Measurements from ENCODE around the gene CACNG3. TPM values are rescaled to one million over a fixed set of nuclear protein-coding genes. Genes with fewer than 3 reads are reported as not detected.

The CACNG3 gene
- total RNA-seq, 1 experiment from 2014 or later = not detected

- H2BK5ac ChIP-seq (ENCODE audit: insufficient read length, low read length) = no peak overlapping the region
- no peak overlapping the region for H3K27ac ChIP-seq (ENCODE audit: insufficient read length, low read depth, low read length)
- H4K5ac ChIP-seq (ENCODE audit: insufficient read length, low read depth, low read length) = no peak overlapping the region
- H2BK20ac ChIP-seq (ENCODE audit: low read depth, low read length, poor library complexity, severe bottlenecking) = no peak overlapping the region
- no peaks in the 10 kb centered on the region for H3K27me3 ChIP-seq (ENCODE audit: insufficient read depth, low read length)
- H3K27ac Mint-ChIP-seq = no peak overlapping the region
- H2AFZ ChIP-seq (ENCODE audit: low read length) = no peak overlapping the region
- peaks cover 2% of the 10 kb centered on the region; the same call in 1 of the 2 replicates for H3K4me1 ChIP-seq (ENCODE audit: insufficient read depth, low read length)
- no peaks in the 10 kb centered on the region for H4K20me1 ChIP-seq (ENCODE audit: control insufficient read depth, insufficient read depth, insufficient read length)
- H2AK5ac ChIP-seq (ENCODE audit: insufficient read length, low read length) = no peak overlapping the region
- no peak overlapping the region for H4K8ac ChIP-seq (replicated peaks; ENCODE audit: insufficient read length, low read depth, low read length)
- H3K4me1 Mint-ChIP-seq = peaks cover 4 to 10% of the 10 kb centered on the region in 2 experiments
- H3K27me3 Mint-ChIP-seq (ENCODE audit: low read depth) = peaks cover 26% of the 10 kb centered on the region
- H3K4ac ChIP-seq (ENCODE audit: low read depth, low read length) = no peak overlapping the region
- no peak overlapping the region for H3K14ac ChIP-seq (ENCODE audit: insufficient read depth, low read length)
- H3K79me1 ChIP-seq (ENCODE audit: insufficient read depth, low read depth, low read length, poor library complexity, severe bottlenecking) = no peaks in the 10 kb centered on the region
- H3K4me3 Mint-ChIP-seq = no peak overlapping the region
- no peak overlapping the region for H4K91ac ChIP-seq (ENCODE audit: insufficient read length, low read depth, low read length)
- no peak for TF ChIP-seq CTCF (conservative IDR thresholded peaks at IDR 0.05)
- no CpG with 5 or more reads among the region's 7 CpGs for WGBS (ENCODE audit: extremely low coverage, insufficient read length, low lambda C conversion rate)
- no peaks in the 10 kb centered on the region for H3K9me3 ChIP-seq (ENCODE audit: control insufficient read depth, low read depth, low read length)
- no peak overlapping the region for H3K4me2 ChIP-seq (ENCODE audit: insufficient read depth, insufficient read length, low read length)
- no peaks in the 10 kb centered on the region for H3K79me2 ChIP-seq (ENCODE audit: insufficient read depth, low read length)
- H3K23ac ChIP-seq (ENCODE audit: insufficient read length, low read depth, low read length) = no peak overlapping the region
- H2BK12ac ChIP-seq (ENCODE audit: insufficient read length, low read depth, low read length) = no peak overlapping the region
- no peak overlapping the region for H2BK120ac ChIP-seq (ENCODE audit: low read depth, low read length, poor library complexity, severe bottlenecking)
- DNase-seq = no peak
- no peak overlapping the region for H3K9ac ChIP-seq (ENCODE audit: extremely low read depth, insufficient read length, low read length)
- no peaks in the 10 kb centered on the region for H3K23me2 ChIP-seq (ENCODE audit: insufficient read length, low read depth, low read length, poor library complexity, severe bottlenecking)
- H3K18ac ChIP-seq (ENCODE audit: insufficient read length, low read depth, low read length) = no peak overlapping the region
- H3T11ph ChIP-seq (ENCODE audit: low read length) = no peak overlapping the region
- no peaks in the 10 kb centered on the region; a peak in 1 of 7 replicates for H3K36me3 Mint-ChIP-seq (ENCODE audit: insufficient read depth in 1 of 3, low read depth in 3 of 3)
- H3K56ac ChIP-seq (ENCODE audit: insufficient read length, low read depth, low read length) = no peak overlapping the region
- no peaks in the 10 kb centered on the region for H3K9me3 Mint-ChIP-seq
- H2BK15ac ChIP-seq (ENCODE audit: low read depth, low read length) = no peak overlapping the region
These were observed 38.0 kb downstream of the CACNG3 start for GRCh38 chr16:24294131-24294530.
